Fibroblast of pulmonary artery (primary cell): ENCODE results near the gene PTPRE.

Experiments
- DNase-seq: peaks from one replicate; pipeline ENCODE4 v3.0.0-alpha.2; 2010; ENCODE audit warnings: low read depth
- H3K4me3 ChIP-seq: replicated peaks from 2 replicates; pipeline ENCODE4 v1.5.1; 2011; ENCODE audit warnings: low read depth, mild to moderate bottlenecking, control low read depth, low read length, moderate library complexity
- TF ChIP-seq, protein P1 (sequence below): IDR thresholded peaks from 2 replicates; pipeline ENCODE4 v1.5.1; 2011; ENCODE audit warnings: mild to moderate bottlenecking, control low read depth, low read length, inconsistent platforms; ENCODE audit errors: missing control alignments

PTPRE gene

DNA sequence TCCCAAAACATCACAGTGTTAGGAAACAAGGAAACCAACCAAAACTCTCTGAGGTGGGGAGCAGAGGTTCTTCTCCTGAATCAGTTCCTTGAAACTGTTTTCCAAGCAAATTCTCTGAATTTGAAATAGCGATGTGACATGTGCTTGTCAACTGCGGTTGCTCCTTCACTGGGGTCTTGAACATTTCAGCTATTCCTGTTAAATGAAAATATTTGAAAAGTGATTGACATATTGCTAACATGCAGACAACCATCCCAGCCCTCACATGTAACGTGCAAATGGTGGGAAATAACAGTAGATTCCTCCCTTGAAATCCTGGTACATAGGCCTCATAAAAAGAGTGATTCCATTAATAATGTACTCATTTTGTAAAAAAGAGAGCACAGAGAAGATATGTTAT lies 203.4 kb downstream of the PTPRE start:
- no peak overlapping the region for H3K4me3 ChIP-seq
- DNase-seq = no peak
- TF ChIP-seq, protein P1, sequence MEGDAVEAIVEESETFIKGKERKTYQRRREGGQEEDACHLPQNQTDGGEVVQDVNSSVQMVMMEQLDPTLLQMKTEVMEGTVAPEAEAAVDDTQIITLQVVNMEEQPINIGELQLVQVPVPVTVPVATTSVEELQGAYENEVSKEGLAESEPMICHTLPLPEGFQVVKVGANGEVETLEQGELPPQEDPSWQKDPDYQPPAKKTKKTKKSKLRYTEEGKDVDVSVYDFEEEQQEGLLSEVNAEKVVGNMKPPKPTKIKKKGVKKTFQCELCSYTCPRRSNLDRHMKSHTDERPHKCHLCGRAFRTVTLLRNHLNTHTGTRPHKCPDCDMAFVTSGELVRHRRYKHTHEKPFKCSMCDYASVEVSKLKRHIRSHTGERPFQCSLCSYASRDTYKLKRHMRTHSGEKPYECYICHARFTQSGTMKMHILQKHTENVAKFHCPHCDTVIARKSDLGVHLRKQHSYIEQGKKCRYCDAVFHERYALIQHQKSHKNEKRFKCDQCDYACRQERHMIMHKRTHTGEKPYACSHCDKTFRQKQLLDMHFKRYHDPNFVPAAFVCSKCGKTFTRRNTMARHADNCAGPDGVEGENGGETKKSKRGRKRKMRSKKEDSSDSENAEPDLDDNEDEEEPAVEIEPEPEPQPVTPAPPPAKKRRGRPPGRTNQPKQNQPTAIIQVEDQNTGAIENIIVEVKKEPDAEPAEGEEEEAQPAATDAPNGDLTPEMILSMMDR = no peak

DNA sequence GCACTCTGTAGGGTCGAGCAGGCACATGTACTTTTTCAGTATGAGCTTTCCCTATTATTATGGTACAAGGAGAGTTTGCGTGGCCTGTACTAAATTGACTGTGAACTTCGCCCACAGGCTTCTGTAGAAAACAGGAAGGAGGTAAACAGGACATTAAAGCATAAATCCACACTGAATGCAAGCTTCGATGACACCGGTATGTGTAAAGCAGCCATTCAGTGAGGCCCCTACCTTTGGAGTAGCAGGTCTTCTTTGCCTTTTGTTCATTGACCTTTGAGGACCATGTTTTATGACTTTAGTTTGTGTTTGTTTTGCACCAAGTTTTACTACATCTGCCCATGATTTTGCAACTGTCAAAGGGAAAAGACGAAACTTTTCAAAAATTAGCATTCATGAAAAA lies 204.8 kb downstream of the PTPRE start:
- H3K4me3 ChIP-seq = no peak overlapping the region
- TF ChIP-seq, protein P1 = no peak
- DNase-seq = no peak

DNA sequence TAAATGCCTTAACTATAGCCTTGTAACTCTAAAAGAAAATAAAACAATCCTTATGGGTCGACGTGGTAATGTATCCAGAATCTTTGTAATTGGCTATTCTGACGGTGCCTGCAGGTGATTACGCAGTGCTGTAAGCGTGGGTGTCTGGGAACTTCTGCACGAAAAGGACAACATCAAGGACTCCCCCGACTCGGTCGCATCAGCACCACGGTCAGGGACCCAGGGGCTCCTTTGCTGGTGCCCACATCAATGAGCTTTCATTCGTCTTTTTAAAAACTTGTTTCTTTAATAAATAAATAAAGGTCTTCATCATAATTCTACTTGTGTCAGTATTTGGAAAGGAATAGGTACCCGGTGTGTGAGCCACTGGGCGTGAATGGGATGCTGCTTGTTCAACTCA lies 206.1 kb downstream of the PTPRE start:
- DNase-seq = no peak
- H3K4me3 ChIP-seq = no peak overlapping the region
- TF ChIP-seq, protein P1 = no peak

DNA sequence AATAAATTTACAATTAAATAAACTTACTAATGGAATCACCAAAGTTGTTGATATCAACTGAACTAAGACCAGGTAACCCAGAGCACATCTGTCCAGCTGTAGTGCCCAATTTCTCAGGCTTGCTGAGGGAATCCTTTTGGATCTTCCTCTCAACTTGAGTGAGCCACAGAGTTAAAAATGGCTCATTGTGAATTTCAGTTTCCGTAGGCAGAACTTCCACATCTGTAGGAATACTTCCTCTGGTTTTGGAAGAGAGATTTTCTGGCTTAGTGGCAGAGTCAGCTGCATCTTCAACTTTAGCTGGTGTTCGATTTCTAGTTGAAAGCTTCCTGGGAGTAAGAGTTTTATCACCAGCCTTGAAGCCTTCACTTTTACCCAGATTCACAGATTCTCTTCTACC lies 208.0 kb downstream of the PTPRE start:
- TF ChIP-seq, protein P1 = no peak
- no peak for DNase-seq
- H3K4me3 ChIP-seq = no peak overlapping the region

DNA sequence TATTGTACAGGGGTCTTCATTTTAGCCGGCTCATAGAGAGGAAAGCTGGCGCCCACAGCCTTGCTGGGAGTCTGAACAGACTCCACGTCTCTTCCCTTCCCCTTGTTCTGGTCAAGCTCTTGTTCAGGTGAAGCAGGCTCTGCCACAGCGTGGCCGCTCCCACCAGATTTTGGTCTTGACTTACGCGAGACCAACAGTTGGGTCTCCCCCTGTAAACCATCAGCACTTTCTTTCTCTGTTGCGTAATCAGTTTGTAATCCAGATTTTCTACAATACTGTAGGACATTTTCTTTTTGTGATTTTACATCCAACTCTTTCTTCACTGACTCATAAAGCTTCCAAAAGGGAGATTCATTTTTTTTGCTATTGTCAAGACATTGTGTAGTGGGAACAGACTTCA lies 208.5 kb downstream of the PTPRE start:
- no peak overlapping the region for H3K4me3 ChIP-seq
- TF ChIP-seq, protein P1 = no peak
- no peak for DNase-seq

DNA sequence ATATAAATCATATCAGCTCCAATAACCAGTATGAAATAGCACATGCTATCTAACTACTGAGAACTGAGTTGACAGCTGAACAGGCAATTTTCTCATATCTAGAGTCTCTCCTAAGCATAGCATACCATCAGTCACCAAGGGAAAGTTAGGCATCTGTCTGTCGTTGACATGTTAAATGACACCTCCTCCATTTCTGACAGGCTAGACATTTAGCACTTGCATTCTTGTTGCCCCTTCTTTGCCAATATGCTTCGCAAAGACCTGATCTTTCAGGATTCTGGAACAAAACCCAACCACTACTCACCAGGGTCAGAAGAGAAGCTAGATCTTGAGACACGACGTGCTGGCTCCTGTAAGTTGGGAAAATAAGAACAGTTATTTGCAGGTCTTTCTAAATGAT lies 209.3 kb downstream of the PTPRE start:
- DNase-seq = no peak
- TF ChIP-seq, protein P1 = no peak

DNA sequence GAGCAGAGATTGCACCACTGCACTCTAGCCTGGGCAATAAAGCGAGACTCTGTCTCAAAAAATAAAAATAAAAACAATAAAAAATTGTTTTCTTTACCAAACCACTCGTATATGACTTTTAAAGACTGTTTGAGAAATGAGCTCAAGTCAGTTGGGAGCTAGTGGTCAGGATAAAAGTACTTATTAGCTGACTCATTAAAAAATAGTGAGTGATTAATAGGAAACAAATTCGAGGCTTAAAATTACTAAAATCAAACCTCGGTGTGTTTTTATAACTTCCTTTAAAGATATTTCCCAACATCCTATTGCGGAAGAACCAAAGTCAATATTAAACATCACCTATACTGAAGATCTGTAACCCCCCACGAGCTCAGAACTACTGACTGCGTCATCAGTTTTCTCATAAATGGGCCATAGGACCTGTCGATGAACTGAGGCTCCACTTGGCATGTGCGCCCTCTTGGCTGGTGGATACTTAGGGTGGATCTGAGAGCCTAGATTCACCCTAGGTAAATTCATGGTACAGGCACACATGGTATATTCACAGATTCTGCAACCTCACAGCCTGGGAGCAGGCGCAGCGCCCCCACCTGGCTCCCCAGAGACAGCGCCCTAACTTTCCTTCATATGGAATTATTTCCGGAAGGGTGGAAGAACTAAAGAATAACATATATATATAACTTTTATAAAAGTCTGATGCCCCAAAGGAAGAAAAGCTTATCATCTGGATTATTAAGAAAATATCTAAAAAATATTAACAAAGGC lies 210.1 kb downstream of the PTPRE start:
- no peak for DNase-seq
- H3K4me3 ChIP-seq = no peak overlapping the region
- TF ChIP-seq, protein P1 = peak; percentile 3

More for the DNA sequence above, 209.3 kb downstream of the PTPRE start:
- no peak overlapping the region for H3K4me3 ChIP-seq
